Cardiac muscle cell (in vitro differentiated cells and primary cell): ENCODE data around the gene ABHD16A. TPM values are rescaled to one million over a fixed set of nuclear protein-coding genes. Genes with fewer than 3 reads are reported as not detected.

ENCODE experiments used
- DNase-seq, 2 donors: peaks; one replicate each; pipeline versions ENCODE4 v3.0.0 to v3.0.0-alpha.2; 2010 to 2017; ENCODE audit warnings: low read depth in 1 of 2, low spot score in 1 of 2
- H3K27ac ChIP-seq: fragments of 200-600 bp; sonication (generic); 2 replicates; pipeline ENCODE4 v1.5.1; 2016
- H3K27me3 ChIP-seq: fragments of 200-600 bp; sonication (generic); 2 replicates; pipeline ENCODE4 v1.6.0; 2016; ENCODE audit warnings: control low read depth
- H3K36me3 ChIP-seq: fragments of 200-600 bp; sonication (generic); 2 replicates; pipeline ENCODE4 v1.5.1; 2016; ENCODE audit warnings: control low read depth
- H3K4me1 ChIP-seq: fragments of 200-600 bp; sonication (generic); 2 replicates; pipeline ENCODE4 v1.8.1; 2017; ENCODE audit warnings: low read depth, mild to moderate bottlenecking, mixed run types
- H3K4me3 ChIP-seq: fragments of 200-600 bp; sonication (generic); 2 replicates; pipeline ENCODE4 v1.5.1; 2016; ENCODE audit warnings: mild to moderate bottlenecking
- H3K9me3 ChIP-seq: fragments of 200-600 bp; sonication (generic); 2 replicates; pipeline ENCODE4 v1.5.1; 2017; ENCODE audit warnings: low read depth, mild to moderate bottlenecking, control low read depth
- polyA plus RNA-seq: library from polyadenylated mRNA; unstranded; fragments of >200 nt; fragmentation: Nextera tagmentation; extraction: Ambion mirVana; gene quantifications from 2 replicates; pipeline ENCODE4 v1.2.1, GENCODE V29; 2016
- total RNA-seq: library from RNA; depleted of rRNA; stranded (reverse); fragments of >200 nt; gene quantifications from 2 replicates; pipeline ENCODE4 v1.2.3, GENCODE V29; 2016
- TF ChIP-seq, protein P1 (sequence below): IDR thresholded peaks from 2 replicates; pipeline ENCODE4 v1.5.1; 2012; ENCODE audit warnings: low read depth, mild to moderate bottlenecking, low read length

The ABHD16A gene
- total and polyA plus RNA-seq, 2 experiments from 2014 or later: 48.0 to 65.1 TPM

DNA sequence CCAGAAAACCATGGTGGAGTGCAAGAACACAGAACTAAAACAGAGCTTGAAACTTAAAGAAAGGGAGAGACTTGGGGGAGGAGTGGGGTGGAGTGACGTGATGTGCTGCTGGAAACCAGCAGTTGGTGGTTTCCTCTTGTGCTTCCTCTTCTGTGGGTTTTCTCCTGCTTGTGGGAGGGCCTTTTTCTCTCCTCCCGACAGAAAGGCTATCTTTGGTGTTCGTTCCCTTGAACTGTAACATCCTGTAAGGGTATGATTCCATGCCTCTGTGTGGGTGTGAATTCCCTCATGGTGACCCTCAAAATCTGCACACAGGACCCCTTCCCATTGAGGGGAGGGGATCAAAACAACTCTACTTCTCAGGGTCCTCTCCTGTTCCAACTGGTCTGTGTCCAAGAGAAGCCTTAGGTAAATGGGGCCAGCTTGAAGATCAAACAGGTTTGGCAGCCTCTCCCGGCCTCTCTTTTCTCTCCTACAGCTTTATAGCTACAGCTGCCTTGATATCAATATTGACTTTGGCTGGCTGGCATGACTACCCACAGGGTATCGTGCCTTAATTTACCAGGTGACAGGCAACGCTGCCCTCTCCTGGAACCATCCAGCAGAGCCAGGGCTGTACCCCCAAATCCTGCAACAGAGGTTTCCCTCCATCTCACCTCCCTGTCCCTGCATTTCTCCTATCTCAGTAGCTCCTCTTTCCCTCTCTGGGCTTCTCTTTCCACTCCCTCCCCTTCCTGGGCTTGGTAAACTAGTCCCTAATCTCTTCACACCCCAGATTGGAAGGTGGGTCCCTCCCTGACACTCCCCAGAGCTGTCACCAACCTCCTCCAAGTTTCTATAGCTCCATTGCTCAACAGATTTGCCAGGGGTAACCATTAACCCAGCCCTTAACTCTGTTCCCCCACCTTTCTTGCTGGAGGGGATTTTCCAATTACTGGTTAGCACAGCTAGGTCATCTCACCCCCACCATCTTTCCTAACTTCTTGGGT, 35.2 kb upstream of the ABHD16A start:
- peak overlapping the region; percentile 3 for H3K4me3 ChIP-seq
- H3K27ac ChIP-seq: peak overlapping the region; percentile 87
- TF ChIP-seq, protein P1, sequence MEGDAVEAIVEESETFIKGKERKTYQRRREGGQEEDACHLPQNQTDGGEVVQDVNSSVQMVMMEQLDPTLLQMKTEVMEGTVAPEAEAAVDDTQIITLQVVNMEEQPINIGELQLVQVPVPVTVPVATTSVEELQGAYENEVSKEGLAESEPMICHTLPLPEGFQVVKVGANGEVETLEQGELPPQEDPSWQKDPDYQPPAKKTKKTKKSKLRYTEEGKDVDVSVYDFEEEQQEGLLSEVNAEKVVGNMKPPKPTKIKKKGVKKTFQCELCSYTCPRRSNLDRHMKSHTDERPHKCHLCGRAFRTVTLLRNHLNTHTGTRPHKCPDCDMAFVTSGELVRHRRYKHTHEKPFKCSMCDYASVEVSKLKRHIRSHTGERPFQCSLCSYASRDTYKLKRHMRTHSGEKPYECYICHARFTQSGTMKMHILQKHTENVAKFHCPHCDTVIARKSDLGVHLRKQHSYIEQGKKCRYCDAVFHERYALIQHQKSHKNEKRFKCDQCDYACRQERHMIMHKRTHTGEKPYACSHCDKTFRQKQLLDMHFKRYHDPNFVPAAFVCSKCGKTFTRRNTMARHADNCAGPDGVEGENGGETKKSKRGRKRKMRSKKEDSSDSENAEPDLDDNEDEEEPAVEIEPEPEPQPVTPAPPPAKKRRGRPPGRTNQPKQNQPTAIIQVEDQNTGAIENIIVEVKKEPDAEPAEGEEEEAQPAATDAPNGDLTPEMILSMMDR: peak; percentile 29
- H3K9me3 ChIP-seq: no peaks in the 10 kb centered on the region
- DNase-seq: peak; percentile 24 to 92
- H3K27me3 ChIP-seq: no peaks in the 10 kb centered on the region
- peaks cover 31% of the 10 kb centered on the region for H3K4me1 ChIP-seq
- peaks cover 6% of the 10 kb centered on the region for H3K36me3 ChIP-seq

DNA sequence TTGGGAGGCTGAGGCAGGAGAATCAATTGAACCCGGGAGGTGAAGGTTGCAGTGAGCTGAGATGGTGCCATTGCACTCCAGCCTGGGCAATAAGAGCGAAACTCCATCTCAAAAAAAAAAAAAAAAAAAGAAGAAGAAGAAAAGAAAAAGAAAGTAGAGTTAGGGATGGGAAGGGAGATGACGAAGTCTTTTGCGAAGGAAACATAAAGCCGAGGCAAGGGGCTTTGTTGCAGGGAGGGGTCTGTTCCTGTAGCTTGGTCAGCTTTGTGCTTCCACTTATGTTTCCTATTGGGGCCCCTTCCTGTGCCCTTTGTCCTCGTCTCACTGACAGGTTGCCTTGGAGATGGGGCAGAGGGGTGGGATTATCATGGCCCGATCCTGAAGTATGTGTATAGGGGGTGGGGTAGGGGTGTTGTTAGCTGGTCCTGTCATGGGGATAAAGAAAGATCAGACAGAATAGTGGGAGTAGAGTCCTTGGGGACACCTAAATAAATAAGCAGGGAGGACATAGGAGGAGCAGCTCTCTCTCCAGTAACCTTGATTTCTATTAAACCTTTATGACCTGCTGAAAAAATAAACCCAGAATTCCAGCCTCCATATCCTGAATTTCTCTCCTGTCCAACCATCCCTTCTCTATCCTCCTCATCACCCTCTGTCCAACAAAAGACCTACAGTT, 34.3 kb upstream of the ABHD16A start:
- Histone ChIP-seq H3K9me3 (no peaks in the 10 kb centered on the region), H3K4me1 (peaks cover 31% of the 10 kb centered on the region), H3K27me3 (no peaks in the 10 kb centered on the region), H3K4me3 (peak overlapping the region; percentile 3), H3K27ac (peak overlapping the region; percentile 87), H3K36me3 (peaks cover 12% of the 10 kb centered on the region)
- peak; percentile 31 to 55 for DNase-seq
- TF ChIP-seq, protein P1: no peak

- Histone ChIP-seq H3K4me1 (peaks cover 31% of the 10 kb centered on the region), H3K36me3 (peaks cover 18% of the 10 kb centered on the region), H3K27me3 (no peaks in the 10 kb centered on the region), H3K9me3 (no peaks in the 10 kb centered on the region), H3K4me3 (peak overlapping the region; percentile 61), H3K27ac (peak overlapping the region; percentile 74)
- no peak for DNase-seq
- TF ChIP-seq, protein P1: no peak
Measured at GRCh38 chr6:31736768-31737314, 33.7 kb upstream of the ABHD16A start.

DNA sequence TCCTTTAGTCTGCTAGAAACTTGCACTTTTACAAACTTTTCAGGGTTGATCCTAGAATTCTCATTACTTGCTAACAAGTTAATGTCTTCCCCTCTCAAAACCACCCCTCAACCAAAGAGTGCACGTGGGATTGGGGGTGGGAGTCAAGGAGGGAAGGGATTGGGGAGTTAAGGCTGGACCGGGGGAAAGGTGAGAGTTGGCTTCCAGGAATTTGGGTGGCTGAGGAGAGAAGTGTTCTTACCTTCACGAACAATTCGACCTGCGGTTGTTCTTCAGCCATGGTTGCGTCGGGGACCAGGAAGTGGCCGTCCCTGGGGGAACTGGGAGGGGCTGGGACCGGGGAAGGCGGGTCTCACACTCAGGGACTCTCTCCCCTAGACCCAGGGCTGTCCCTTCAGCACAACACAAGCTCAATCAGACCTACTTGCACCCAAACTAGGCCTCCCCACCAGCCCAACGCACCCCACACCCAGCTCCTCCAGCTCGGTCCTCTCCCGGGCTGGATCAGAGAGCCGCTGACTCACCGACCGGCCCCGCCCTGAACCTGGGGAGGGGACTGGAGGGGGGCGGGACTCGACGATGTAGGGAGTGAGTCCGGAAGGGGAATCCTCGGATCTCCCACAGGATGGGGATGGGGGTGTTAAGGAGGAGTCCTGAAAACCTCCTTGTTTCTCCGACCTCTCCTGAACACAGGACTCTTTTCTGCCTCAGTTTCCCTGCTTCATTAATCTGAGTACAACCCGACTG, 33.1 kb upstream of the ABHD16A start, which contains the start of gene CLIC1:
CLIC1 (minus strand) TSS at position 510 of the 747 bp plus-strand sequence; CDS start at position 280, 230 bp downstream.
- Histone ChIP-seq H3K27me3 (no peaks in the 10 kb centered on the region), H3K27ac (peak within 1 kb of the TSS; percentile 87), H3K9me3 (no peaks in the 10 kb centered on the region), H3K4me3 (peak within 1 kb of the TSS; percentile 61), H3K36me3 (peaks cover 24% of the 10 kb centered on the region), H3K4me1 (peaks cover 31% of the 10 kb centered on the region)
- TF ChIP-seq, protein P1: no peak
- DNase-seq: peak; percentile 71 to 83
